ENCODE results near the gene FOS. TPM values are rescaled to one million over a fixed set of nuclear protein-coding genes. Genes with fewer than 3 reads are reported as not detected.
A peak's percentile ranks its signal among the peaks of the same experiment; 100 is the strongest.

Gene FOS
- total RNA-seq, 4 donors from 2014 or later, result 32.1 to 239 (median 121) TPM

DNA sequence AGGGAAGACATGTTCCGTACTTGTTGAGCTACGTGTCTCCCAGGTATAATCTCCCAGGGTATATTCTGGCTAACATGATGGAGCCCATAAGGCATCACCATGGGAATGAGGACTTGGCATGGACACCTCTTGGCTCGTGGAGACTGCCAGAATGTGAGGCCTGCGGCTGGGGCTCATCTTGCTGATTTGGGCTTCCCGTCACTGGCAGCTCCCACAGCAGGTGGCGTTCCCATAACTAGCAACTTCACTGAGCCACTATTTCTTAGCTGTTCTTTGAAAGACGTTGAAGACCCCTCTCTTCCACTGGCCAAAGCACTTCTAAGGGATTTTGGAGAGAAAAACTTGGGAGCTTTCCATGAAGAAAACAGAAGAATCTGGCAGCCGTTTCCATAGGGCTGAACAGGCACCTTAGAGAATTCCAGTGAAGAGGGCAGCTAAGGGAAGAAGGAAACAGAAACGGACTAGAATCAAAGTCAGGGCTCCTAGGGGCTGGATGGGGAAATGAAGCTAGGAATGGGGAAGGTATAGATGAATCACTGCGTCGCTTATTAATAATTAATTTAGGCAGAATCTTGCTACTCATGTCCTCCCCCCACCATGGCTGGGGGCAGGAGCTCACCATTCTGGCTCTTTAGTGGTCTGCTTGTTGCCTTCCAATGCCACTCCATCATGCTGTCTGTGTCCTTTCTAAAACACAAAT is 39.7 kb upstream of the FOS start:
- TF ChIP-seq POLR2A (IDR thresholded peaks at IDR 0.05), result no peak
- TF ChIP-seq, protein P1, sequence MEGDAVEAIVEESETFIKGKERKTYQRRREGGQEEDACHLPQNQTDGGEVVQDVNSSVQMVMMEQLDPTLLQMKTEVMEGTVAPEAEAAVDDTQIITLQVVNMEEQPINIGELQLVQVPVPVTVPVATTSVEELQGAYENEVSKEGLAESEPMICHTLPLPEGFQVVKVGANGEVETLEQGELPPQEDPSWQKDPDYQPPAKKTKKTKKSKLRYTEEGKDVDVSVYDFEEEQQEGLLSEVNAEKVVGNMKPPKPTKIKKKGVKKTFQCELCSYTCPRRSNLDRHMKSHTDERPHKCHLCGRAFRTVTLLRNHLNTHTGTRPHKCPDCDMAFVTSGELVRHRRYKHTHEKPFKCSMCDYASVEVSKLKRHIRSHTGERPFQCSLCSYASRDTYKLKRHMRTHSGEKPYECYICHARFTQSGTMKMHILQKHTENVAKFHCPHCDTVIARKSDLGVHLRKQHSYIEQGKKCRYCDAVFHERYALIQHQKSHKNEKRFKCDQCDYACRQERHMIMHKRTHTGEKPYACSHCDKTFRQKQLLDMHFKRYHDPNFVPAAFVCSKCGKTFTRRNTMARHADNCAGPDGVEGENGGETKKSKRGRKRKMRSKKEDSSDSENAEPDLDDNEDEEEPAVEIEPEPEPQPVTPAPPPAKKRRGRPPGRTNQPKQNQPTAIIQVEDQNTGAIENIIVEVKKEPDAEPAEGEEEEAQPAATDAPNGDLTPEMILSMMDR (IDR thresholded peaks at IDR 0.05), result no peak
- no peak for DNase-seq
- intact Hi-C loops (cut with DNase I), result no loop called here

DNA sequence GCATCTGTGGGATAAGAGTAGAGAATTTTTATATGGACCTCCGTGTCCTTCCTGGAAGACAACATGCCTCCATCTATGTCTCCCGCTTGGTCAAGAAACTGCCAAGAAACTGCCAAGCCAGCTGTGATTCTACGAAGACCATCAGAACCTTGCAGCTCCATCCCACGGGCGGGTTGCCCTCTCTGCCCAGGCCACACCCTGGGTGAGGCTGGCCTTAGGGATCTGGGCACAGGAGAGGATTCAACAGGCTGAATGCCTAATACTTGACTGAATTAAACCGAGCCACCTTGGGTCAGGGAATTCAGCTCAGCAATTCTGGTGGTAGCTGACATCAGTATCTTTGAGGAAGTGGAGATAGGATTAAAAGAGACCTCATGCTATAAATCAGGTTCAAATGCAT is 37.8 kb upstream of the FOS start:
- no peak overlapping the region for H3K27ac ChIP-seq
- DNase-seq, result no peak
- H3K27me3 ChIP-seq, result no peaks in the 10 kb centered on the region
- WGBS, 2 donors, result 96 to 97% methylated on average over 6 of the region's 6 CpGs
- H3K4me1 ChIP-seq, result peaks cover 9 to 15% of the 10 kb centered on the region in 2 donors
- intact Hi-C loops (cut with DNase I), result no loop called here
- H3K4me3 ChIP-seq (replicated peaks in 1 of 3), result no peak overlapping the region
- no peaks in the 10 kb centered on the region for H3K9me3 ChIP-seq
- TF ChIP-seq POLR2A (IDR thresholded peaks at IDR 0.05), result no peak
- TF ChIP-seq, protein P1 (IDR thresholded peaks at IDR 0.05), result no peak
- H3K36me3 ChIP-seq, result no peaks in the 10 kb centered on the region

More for the DNA sequence above, 39.7 kb upstream of the FOS start:
- H3K36me3 ChIP-seq, result no peaks in the 10 kb centered on the region
- H3K4me3 ChIP-seq (replicated peaks in 1 of 3), result no peak overlapping the region
- no peaks in the 10 kb centered on the region for H3K9me3 ChIP-seq
- 78 to 88% methylated on average over 11 of the region's 11 CpGs for WGBS, 2 donors
- no peak overlapping the region for H3K27ac ChIP-seq
- no peaks in the 10 kb centered on the region for H3K27me3 ChIP-seq
- H3K4me1 ChIP-seq, result peaks cover 9 to 15% of the 10 kb centered on the region in 2 donors

DNA sequence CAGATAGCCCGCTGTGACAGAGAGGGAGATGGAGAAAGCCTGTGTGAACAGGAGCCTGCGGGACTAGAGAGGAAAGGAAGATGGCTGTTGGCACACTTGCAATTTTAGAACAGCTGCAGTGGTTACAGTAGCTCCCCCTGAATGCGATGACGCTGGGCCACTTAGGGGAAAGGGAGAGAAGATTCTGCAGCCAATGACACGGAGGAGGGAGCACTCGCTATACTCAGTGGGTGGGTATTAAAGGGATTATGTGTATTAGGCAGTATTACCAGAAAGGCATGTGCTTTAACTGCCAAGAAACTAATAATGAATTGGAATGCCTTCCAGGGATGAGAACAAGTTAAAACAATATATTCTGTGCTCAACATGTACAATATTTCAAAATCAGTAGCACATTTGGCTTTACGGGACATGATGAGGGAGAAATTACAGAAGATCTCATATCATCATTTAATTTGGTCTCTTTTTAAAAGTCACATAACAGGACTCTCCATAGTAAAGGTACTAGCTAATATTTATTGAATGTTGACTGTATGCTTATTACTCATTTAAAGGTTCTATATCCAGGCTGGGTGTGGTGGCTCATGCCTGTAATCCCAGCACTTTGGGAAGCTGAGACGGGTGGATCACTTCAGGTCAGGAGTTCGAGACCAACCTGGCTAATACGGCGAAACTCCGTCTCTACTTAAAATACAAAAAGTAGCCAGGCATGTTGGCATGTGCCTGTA is 35.9 kb upstream of the FOS start:
- TF ChIP-seq, protein P1 (IDR thresholded peaks at IDR 0.05), result no peak
- TF ChIP-seq POLR2A (IDR thresholded peaks at IDR 0.05), result no peak
- H3K27ac ChIP-seq, result no peak overlapping the region
- peak in 1 of 2 donors; percentile 19 for DNase-seq
- intact Hi-C loops (cut with DNase I), result no loop called here
- peaks cover 0 to 5% of the 10 kb centered on the region in 2 donors for H3K4me1 ChIP-seq
- 68% methylated on average over 12 of the region's 12 CpGs for WGBS, 2 donors
- H3K9me3 ChIP-seq, result no peaks in the 10 kb centered on the region
- no peak overlapping the region for H3K4me3 ChIP-seq (replicated peaks in 1 of 3)
- no peaks in the 10 kb centered on the region for H3K27me3 ChIP-seq
- H3K36me3 ChIP-seq, result no peaks in the 10 kb centered on the region

DNA sequence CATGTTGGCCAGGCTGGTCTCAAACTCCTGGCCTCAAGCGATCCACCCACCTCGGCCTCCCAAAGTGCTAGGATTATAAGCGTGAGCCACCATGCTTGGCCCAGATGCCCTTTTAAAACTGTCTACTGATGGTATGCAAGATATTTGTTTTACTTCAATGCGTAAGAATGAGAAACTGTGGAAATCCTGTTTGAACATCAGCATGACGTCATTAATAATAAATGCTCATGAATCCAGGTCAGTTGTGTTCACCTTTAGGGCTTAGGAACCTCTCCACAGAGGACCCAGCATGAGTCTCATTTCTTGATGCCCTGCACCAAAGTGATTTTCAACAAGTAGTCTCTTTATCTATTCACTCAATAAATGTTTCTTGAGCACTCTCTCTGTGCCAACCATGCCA is 34.5 kb upstream of the FOS start:
- intact Hi-C loops (cut with DNase I), result no loop called here
- WGBS, 2 donors, result 89 to 95% methylated on average over 5 of the region's 5 CpGs
- no peak for TF ChIP-seq POLR2A (IDR thresholded peaks at IDR 0.05)
- TF ChIP-seq, protein P1 (IDR thresholded peaks at IDR 0.05), result no peak

More for the DNA sequence above, 34.5 kb upstream of the FOS start:
- no peak overlapping the region for H3K27ac ChIP-seq
- no peaks in the 10 kb centered on the region for H3K27me3 ChIP-seq
- peaks cover 0 to 6% of the 10 kb centered on the region in 2 donors for H3K4me1 ChIP-seq
- H3K4me3 ChIP-seq (replicated peaks in 1 of 3), result no peak overlapping the region
- DNase-seq, result no peak
- H3K9me3 ChIP-seq, result no peaks in the 10 kb centered on the region
- no peaks in the 10 kb centered on the region for H3K36me3 ChIP-seq

Measured in thyroid gland (tissue), 4 donors.